GM19023 (cell line): ENCODE measurements around the gene PAMR1.
A peak's percentile ranks its signal among the peaks of the same experiment; 100 is the strongest.

ENCODE experiments used
- ATAC-seq: cut with Tn5 transposase; IDR thresholded peaks from one replicate; pipeline ENCODE4 v1.9.1; 2021; ENCODE audit warnings: mild to moderate bottlenecking, moderate library complexity; ENCODE audit not compliant: unreplicated experiment

PAMR1 gene

GRCh38 chr11:35412285-35412684, 113.1 kb downstream of the PAMR1 start:
- no peak for ATAC-seq

- ATAC-seq: no peak
These were observed 118.4 kb downstream of the PAMR1 start for GRCh38 chr11:35407041-35407440.

GRCh38 chr11:35404388-35404775, 121.0 kb downstream of the PAMR1 start:
- ATAC-seq: no peak

GRCh38 chr11:35403765-35404387, 121.5 kb downstream of the PAMR1 start:
- no peak for ATAC-seq

- no peak for ATAC-seq
These were observed 122.4 kb downstream of the PAMR1 start for GRCh38 chr11:35402751-35403660.

GRCh38 chr11:35398881-35399280, 126.5 kb downstream of the PAMR1 start:
- no peak for ATAC-seq

GRCh38 chr11:35394941-35395340, 130.5 kb downstream of the PAMR1 start:
- no peak for ATAC-seq

GRCh38 chr11:35393098-35393497, 132.3 kb downstream of the PAMR1 start:
- no peak for ATAC-seq

- ATAC-seq: no peak
These were observed 133.3 kb downstream of the PAMR1 start for GRCh38 chr11:35391922-35392688.

- ATAC-seq: peak; percentile 84
These were observed 134.4 kb downstream of the PAMR1 start for GRCh38 chr11:35390737-35391682.

- no peak for ATAC-seq
These were observed 135.4 kb downstream of the PAMR1 start for GRCh38 chr11:35389897-35390465.

GRCh38 chr11:35389112-35389511, 136.3 kb downstream of the PAMR1 start:
- ATAC-seq: no peak

- no peak for ATAC-seq
These were observed 137.4 kb downstream of the PAMR1 start for GRCh38 chr11:35388061-35388460.

- no peak for ATAC-seq
These were observed 138.1 kb downstream of the PAMR1 start for GRCh38 chr11:35387111-35387982.

GRCh38 chr11:35383953-35384352, 141.5 kb downstream of the PAMR1 start:
- ATAC-seq: no peak
